ENCODE data around the gene PROS1. TPM values are rescaled to one million over a fixed set of nuclear protein-coding genes. Genes with fewer than 3 reads are reported as not detected.
"Not testable (repeated sequence)": the region's sequence is repeated elsewhere in the genome, so short reads cannot be mapped to it uniquely, and the experiment has no call there.

Gene PROS1
- polyA plus RNA-seq, 1 of the 3 experiments (the other 2 are of a cell fraction): 9.1 TPM

DNA sequence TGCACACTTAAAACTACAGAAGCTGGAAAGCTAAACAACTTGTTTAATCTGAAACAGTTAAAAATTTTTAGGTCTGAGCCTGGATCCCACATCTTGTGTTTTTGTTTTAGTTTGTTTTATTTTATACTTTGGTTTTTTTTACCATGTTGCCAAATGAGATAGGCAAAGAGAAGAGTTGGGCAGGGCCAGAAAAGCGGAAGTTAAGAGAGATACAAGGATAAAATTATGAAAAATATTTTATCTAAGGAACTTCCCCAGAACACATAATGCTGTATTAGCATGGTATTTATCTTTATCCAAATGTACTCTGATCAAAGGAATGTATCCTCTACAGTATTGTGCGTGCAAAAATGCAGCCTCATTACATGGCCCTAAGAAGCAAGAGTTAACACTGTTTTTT, 50.7 kb downstream of the PROS1 start:
- TF ChIP-seq POLR2AphosphoS5 (IDR thresholded peaks at IDR 0.05; ENCODE audit: low read depth, low read length): no peak
- TF ChIP-seq, protein P1, sequence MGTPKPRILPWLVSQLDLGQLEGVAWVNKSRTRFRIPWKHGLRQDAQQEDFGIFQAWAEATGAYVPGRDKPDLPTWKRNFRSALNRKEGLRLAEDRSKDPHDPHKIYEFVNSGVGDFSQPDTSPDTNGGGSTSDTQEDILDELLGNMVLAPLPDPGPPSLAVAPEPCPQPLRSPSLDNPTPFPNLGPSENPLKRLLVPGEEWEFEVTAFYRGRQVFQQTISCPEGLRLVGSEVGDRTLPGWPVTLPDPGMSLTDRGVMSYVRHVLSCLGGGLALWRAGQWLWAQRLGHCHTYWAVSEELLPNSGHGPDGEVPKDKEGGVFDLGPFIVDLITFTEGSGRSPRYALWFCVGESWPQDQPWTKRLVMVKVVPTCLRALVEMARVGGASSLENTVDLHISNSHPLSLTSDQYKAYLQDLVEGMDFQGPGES (IDR thresholded peaks at IDR 0.05; ENCODE audit: low read depth, low read length): no peak
- no peak for TF ChIP-seq YY1 (IDR thresholded peaks at IDR 0.05; ENCODE audit: low read depth)
- no peak for TF ChIP-seq SMC3 (IDR thresholded peaks at IDR 0.05; ENCODE audit: low read depth, low read length)
- TF ChIP-seq NRF1 (IDR thresholded peaks at IDR 0.05; ENCODE audit: low read depth, low read length): no peak
- TF ChIP-seq, protein P2, sequence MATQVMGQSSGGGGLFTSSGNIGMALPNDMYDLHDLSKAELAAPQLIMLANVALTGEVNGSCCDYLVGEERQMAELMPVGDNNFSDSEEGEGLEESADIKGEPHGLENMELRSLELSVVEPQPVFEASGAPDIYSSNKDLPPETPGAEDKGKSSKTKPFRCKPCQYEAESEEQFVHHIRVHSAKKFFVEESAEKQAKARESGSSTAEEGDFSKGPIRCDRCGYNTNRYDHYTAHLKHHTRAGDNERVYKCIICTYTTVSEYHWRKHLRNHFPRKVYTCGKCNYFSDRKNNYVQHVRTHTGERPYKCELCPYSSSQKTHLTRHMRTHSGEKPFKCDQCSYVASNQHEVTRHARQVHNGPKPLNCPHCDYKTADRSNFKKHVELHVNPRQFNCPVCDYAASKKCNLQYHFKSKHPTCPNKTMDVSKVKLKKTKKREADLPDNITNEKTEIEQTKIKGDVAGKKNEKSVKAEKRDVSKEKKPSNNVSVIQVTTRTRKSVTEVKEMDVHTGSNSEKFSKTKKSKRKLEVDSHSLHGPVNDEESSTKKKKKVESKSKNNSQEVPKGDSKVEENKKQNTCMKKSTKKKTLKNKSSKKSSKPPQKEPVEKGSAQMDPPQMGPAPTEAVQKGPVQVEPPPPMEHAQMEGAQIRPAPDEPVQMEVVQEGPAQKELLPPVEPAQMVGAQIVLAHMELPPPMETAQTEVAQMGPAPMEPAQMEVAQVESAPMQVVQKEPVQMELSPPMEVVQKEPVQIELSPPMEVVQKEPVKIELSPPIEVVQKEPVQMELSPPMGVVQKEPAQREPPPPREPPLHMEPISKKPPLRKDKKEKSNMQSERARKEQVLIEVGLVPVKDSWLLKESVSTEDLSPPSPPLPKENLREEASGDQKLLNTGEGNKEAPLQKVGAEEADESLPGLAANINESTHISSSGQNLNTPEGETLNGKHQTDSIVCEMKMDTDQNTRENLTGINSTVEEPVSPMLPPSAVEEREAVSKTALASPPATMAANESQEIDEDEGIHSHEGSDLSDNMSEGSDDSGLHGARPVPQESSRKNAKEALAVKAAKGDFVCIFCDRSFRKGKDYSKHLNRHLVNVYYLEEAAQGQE (IDR thresholded peaks at IDR 0.05; ENCODE audit: low read depth, low read length): no peak
- H3K9ac ChIP-seq: no peak overlapping the region
- H3K27me3 ChIP-seq (ENCODE audit: insufficient read depth): no peaks in the 10 kb centered on the region
- CTCF ChIA-PET: interaction anchor here (1.4 kb wide), 1 partner anchor 22 kb away, joined by 4 read pairs; no protein-coding TSS in a partner anchor
- H3F3A ChIP-seq (replicated peaks; ENCODE audit: insufficient read depth): no peaks in the 10 kb centered on the region
- no peaks in the 10 kb centered on the region for H4K20me1 ChIP-seq (ENCODE audit: insufficient read depth)
- H3K79me2 ChIP-seq (ENCODE audit: insufficient read depth): no peaks in the 10 kb centered on the region
- no peaks in the 10 kb centered on the region for H3K36me3 ChIP-seq (replicated peaks in 1 of 2; ENCODE audit: control insufficient read depth in 1 of 2, insufficient read depth in 2 of 2, low read length in 1 of 2)
- no peak overlapping the region for H3K4me2 ChIP-seq
- no peak overlapping the region for H3K27ac ChIP-seq (ENCODE audit: low read depth in 2 of 2, low read length in 1 of 2)
- H3K9me3 ChIP-seq: no peaks in the 10 kb centered on the region
- H3K9me2 ChIP-seq: no peaks in the 10 kb centered on the region
- no peak overlapping the region for H3K4me3 ChIP-seq (ENCODE audit: low read depth in 2 of 2, low read length in 1 of 2)
- H2AFZ ChIP-seq (ENCODE audit: low read depth): no peak overlapping the region
- POLR2A ChIA-PET: no interaction called here
- WGBS (ENCODE audit: low lambda C conversion rate): 91% methylated on average over 2 of the region's 2 CpGs
- no peak for DNase-seq
- H3K4me1 ChIP-seq (ENCODE audit: control insufficient read depth in 1 of 2, insufficient read depth in 2 of 2, low read depth in 1 of 2, low read length in 1 of 2): no peaks in the 10 kb centered on the region

DNA sequence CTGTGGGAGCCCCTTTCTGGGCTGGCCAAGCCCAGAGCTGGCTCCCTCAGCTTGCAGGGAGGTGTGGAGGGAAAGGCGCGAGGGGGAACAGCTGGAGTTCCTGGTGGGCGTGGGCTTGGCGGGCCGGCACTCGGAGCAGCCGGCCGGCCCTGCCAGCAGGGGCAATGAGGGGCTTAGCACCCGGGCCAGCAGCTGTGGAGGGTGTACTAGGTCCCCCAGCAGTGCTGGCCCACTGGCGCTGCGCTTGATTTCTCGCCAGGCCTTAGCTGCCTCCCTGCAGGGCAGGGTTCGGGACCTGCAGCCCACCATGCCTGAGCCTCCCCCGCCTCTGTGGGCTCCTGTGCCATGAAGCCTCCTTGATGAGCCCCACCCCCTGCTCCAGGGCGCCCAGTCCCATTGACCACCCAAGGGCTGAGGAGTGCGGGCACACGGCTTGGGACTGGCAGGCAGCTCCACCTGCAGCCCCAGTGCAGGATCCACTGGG, 56.1 kb downstream of the PROS1 start:
- H3K27me3 ChIP-seq (ENCODE audit: insufficient read depth); H3K27ac ChIP-seq (ENCODE audit: low read depth in 2 of 2, low read length in 1 of 2); POLR2A ChIA-PET; H2AFZ ChIP-seq (ENCODE audit: low read depth); H3K4me2 ChIP-seq; H3K36me3 ChIP-seq (replicated peaks in 1 of 2; ENCODE audit: control insufficient read depth in 1 of 2, insufficient read depth in 2 of 2, low read length in 1 of 2); H3K9ac ChIP-seq; H3K4me1 ChIP-seq (ENCODE audit: control insufficient read depth in 1 of 2, insufficient read depth in 2 of 2, low read depth in 1 of 2, low read length in 1 of 2); CTCF ChIA-PET; H3K4me3 ChIP-seq (ENCODE audit: low read depth in 2 of 2, low read length in 1 of 2); H4K20me1 ChIP-seq (ENCODE audit: insufficient read depth); H3K9me3 ChIP-seq; DNase-seq; H3K79me2 ChIP-seq (ENCODE audit: insufficient read depth); H3K9me2 ChIP-seq; H3F3A ChIP-seq (replicated peaks; ENCODE audit: insufficient read depth): not testable (repeated sequence)
- 90% methylated on average over 2 of the region's 17 CpGs for WGBS (ENCODE audit: low lambda C conversion rate)

DNA sequence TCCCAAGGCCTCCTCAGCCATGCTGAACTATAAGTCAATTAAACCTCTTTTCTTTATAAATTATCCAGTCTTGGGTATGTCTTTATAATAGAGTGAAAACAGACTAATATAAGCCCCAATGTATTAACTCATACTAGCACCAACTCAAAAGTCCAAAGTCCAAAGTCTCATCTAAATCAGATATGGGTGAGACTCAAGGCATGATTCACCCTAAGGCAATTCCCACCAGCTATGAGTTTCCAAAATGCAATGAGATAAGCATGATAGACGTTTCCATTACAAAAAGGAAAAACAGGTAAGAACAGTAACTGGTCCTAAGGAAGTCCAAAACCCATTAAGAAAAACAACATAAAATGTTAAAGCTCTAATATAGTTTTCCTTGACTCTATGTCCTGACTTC, 60.1 kb downstream of the PROS1 start:
- H3K9ac ChIP-seq; H3K27me3 ChIP-seq (ENCODE audit: insufficient read depth); H3K27ac ChIP-seq (ENCODE audit: low read depth in 2 of 2, low read length in 1 of 2); POLR2A ChIA-PET; H2AFZ ChIP-seq (ENCODE audit: low read depth); H4K20me1 ChIP-seq (ENCODE audit: insufficient read depth); H3K79me2 ChIP-seq (ENCODE audit: insufficient read depth); H3K9me2 ChIP-seq; H3K4me2 ChIP-seq; H3K9me3 ChIP-seq; DNase-seq; H3K4me1 ChIP-seq (ENCODE audit: control insufficient read depth in 1 of 2, insufficient read depth in 2 of 2, low read depth in 1 of 2, low read length in 1 of 2); H3K4me3 ChIP-seq (ENCODE audit: low read depth in 2 of 2, low read length in 1 of 2); CTCF ChIA-PET; H3F3A ChIP-seq (replicated peaks; ENCODE audit: insufficient read depth); H3K36me3 ChIP-seq (replicated peaks in 1 of 2; ENCODE audit: control insufficient read depth in 1 of 2, insufficient read depth in 2 of 2, low read length in 1 of 2): not testable (repeated sequence)
- WGBS (ENCODE audit: low lambda C conversion rate): 0% methylated on average over 1 of the region's 1 CpG
